Measurements from ENCODE around the gene NOXO1.

DNA sequence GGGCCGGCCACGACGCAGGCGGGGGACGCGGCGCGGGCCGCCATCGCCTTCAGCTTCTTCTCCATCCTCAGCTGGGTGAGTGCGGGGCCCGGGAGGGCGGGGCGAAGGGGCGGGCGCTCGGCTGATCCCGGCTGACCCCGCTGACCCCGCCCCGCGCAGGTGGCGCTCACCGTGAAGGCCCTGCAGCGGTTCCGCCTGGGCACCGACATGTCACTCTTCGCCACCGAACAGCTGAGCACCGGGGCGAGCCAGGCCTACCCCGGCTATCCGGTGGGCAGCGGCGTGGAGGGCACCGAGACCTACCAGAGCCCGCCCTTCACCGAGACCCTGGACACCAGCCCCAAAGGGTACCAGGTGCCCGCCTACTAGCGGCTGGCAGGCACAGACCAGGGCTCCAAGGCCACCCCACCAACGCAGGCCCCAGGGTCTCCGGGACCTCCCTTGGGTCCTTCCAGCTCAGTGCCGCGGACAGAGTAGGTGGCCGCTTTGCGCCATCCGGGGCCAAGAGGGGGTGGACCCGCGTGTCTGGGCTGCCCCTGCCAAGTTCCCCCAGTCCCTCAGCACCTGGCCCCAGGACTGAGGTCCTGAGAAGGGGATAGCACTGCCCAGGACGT, 11.5 kb upstream of the NOXO1 start:
- TF ChIP-seq CTCF (IDR thresholded peaks at IDR 0.05; ENCODE audit: insufficient read depth, low read length, poor library complexity, severe bottlenecking) (no peak), EZH2phosphoT487 (conservative IDR thresholded peaks at IDR 0.05; ENCODE audit: low read length) (no peak)
